BE2C (cell line): ENCODE measurements around the gene TNRC6A.
A peak's percentile ranks its signal among the peaks of the same experiment; 100 is the strongest.
"Not testable (repeated sequence)": the region's sequence is repeated elsewhere in the genome, so short reads cannot be mapped to it uniquely, and the experiment has no call there.

Experiments
- DNase-seq: peaks from one replicate; pipeline ENCODE4 v3.0.0-alpha.2; 2020
- H3K27me3 ChIP-seq: fragments of 250-450 bp; sonication (Bioruptor Pico); 2 replicates; pipeline ENCODE4 v1.5.1; 2020; ENCODE audit warnings: mild to moderate bottlenecking
- H3K36me3 ChIP-seq: fragments of 250-450 bp; sonication (Bioruptor Pico); 2 replicates; pipeline ENCODE4 v1.5.1; 2020; ENCODE audit warnings: mild to moderate bottlenecking
- H3K4me1 ChIP-seq: fragments of 250-450 bp; sonication (Bioruptor Pico); 2 replicates; pipeline ENCODE4 v1.5.1; 2020
- H3K4me3 ChIP-seq: 2 replicates; pipeline ENCODE4 v1.5.1; 2011; ENCODE audit warnings: low read depth, low read length
- H3K9me3 ChIP-seq: fragments of 250-450 bp; sonication (Bioruptor Pico); 2 replicates; pipeline ENCODE4 v1.5.1; 2020
- TF ChIP-seq, protein P1 (sequence below): IDR thresholded peaks from 2 replicates; pipeline ENCODE4 v1.5.1; 2012; ENCODE audit warnings: mild to moderate bottlenecking, low read depth, low read length

TNRC6A gene

DNA sequence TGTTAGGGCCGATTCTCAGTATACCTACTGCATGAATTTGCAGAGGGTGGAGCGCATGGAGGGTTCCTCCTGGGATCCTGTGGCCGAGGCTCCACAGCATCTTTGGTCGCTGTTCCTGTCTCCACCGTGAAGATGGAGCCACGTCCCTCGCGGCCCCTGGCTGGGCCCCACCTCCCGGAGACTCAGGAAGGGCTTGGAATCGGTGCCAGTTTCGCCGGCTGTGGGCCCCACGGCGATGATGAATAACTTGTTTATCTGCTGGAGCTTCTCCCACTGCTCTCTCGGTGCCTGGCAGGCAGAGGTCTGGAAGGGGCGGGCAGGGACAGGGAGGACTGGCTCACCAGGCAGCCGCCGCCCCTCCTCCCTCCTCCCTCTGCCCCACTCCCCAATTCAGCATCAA is 124.4 kb downstream of the TNRC6A start:
- no peaks in the 10 kb centered on the region for H3K27me3 ChIP-seq
- no peaks in the 10 kb centered on the region for H3K4me1 ChIP-seq
- TF ChIP-seq, protein P1, sequence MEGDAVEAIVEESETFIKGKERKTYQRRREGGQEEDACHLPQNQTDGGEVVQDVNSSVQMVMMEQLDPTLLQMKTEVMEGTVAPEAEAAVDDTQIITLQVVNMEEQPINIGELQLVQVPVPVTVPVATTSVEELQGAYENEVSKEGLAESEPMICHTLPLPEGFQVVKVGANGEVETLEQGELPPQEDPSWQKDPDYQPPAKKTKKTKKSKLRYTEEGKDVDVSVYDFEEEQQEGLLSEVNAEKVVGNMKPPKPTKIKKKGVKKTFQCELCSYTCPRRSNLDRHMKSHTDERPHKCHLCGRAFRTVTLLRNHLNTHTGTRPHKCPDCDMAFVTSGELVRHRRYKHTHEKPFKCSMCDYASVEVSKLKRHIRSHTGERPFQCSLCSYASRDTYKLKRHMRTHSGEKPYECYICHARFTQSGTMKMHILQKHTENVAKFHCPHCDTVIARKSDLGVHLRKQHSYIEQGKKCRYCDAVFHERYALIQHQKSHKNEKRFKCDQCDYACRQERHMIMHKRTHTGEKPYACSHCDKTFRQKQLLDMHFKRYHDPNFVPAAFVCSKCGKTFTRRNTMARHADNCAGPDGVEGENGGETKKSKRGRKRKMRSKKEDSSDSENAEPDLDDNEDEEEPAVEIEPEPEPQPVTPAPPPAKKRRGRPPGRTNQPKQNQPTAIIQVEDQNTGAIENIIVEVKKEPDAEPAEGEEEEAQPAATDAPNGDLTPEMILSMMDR: no peak
- DNase-seq: peak; percentile 78
- H3K9me3 ChIP-seq: no peaks in the 10 kb centered on the region
- no peaks in the 10 kb centered on the region for H3K36me3 ChIP-seq
- H3K4me3 ChIP-seq: peak overlapping the region; percentile 54

GRCh38 chr16:24854607-24855171 is 125.2 kb downstream of the TNRC6A start:
- H3K9me3 ChIP-seq: no peaks in the 10 kb centered on the region
- no peak for DNase-seq
- TF ChIP-seq, protein P1: no peak
- no peak overlapping the region for H3K4me3 ChIP-seq
- no peaks in the 10 kb centered on the region for H3K4me1 ChIP-seq
- no peaks in the 10 kb centered on the region for H3K36me3 ChIP-seq
- no peaks in the 10 kb centered on the region for H3K27me3 ChIP-seq

GRCh38 chr16:24855678-24856077 is 126.2 kb downstream of the TNRC6A start:
- H3K4me1 ChIP-seq: no peaks in the 10 kb centered on the region
- DNase-seq: no peak
- no peak overlapping the region for H3K4me3 ChIP-seq
- no peaks in the 10 kb centered on the region for H3K9me3 ChIP-seq
- no peaks in the 10 kb centered on the region for H3K36me3 ChIP-seq
- TF ChIP-seq, protein P1: no peak
- H3K27me3 ChIP-seq: no peaks in the 10 kb centered on the region

DNA sequence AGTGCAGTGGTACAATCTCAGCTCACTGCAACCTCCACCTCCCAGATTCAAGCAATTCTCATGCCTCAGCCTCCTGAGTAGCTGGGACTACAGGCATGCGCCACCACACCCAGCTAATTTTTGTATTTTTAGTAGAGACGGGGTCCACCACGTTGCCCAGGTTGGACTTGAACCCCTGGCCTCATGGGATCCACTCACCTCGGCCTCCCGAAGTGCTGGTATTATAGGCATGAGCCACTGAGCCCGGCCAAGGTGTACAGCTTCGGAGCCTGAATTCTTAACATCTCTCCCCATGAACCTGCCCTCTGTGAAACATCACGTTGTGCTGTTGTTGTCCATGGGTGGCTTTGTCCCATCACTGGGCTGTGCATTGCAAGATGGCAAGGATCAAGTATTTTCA is 127.4 kb downstream of the TNRC6A start:
- not testable (repeated sequence) for DNase-seq, H3K36me3 ChIP-seq, H3K9me3 ChIP-seq, H3K4me1 ChIP-seq, H3K4me3 ChIP-seq, H3K27me3 ChIP-seq

DNA sequence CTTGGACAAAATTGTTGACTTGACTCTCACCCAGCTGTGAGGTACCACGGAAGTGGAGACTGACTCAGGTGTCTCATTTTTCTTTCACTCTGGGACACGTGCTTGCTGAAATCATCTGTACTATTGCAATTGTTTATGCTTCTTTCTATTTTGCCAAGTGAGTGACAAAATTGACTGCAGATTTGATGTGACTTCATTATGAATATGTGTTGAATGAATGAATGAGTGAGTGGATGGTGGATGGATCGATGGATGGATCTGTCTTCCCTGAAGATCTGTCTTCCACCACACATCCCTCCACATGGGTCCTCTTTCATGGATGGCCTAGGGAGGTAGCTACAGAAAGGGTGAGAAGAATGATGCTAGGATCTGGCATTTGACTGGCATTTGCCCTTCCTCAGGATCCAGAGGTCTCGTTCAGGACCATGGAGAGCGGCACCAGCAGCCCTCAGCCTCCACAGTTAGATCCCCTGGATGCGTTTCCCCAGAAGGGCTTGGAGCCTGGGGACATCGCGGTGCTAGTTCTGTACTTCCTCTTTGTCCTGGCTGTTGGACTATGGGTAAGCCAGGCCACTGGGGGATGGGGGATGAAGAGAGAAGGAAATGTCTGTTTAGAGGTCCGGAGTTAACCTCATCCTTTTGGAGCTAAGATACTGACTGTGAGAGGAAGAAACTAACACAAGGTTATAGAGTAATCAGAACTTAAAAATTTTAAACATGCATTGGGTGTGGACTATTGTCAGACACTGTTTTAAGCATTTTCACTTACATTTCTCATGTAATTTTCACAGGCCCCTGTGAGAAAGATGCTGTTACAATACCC is 129.0 kb downstream of the TNRC6A start:
- DNase-seq: peak; percentile 16
- TF ChIP-seq, protein P1: no peak
- H3K4me3 ChIP-seq: no peak overlapping the region
- H3K27me3 ChIP-seq: no peaks in the 10 kb centered on the region
- H3K4me1 ChIP-seq: no peaks in the 10 kb centered on the region
- no peaks in the 10 kb centered on the region for H3K36me3 ChIP-seq
- no peaks in the 10 kb centered on the region for H3K9me3 ChIP-seq

GRCh38 chr16:24861461-24861860 is 132.0 kb downstream of the TNRC6A start:
- TF ChIP-seq, protein P1: no peak
- Histone ChIP-seq H3K27me3 (no peaks in the 10 kb centered on the region), H3K4me1 (no peaks in the 10 kb centered on the region), H3K4me3 (no peak overlapping the region), H3K36me3 (no peaks in the 10 kb centered on the region), H3K9me3 (no peaks in the 10 kb centered on the region; the same call in 1 of the 2 replicates)
- DNase-seq: no peak
